Keratinocyte (primary cell): ENCODE data around the gene BICD2. TPM values are rescaled to one million over a fixed set of nuclear protein-coding genes. Genes with fewer than 3 reads are reported as not detected.

ENCODE experiments used
- DNase-seq: peaks from one replicate; pipeline ENCODE4 v3.0.0-alpha.2; 2011; ENCODE audit warnings: low read depth, missing footprints, low spot score
- FAIRE-seq: peaks from 2 replicates; lab custom pipeline; 2011; peaks lifted over from hg19 to GRCh38; lab: Jason Lieb, UNC
- H2AFZ ChIP-seq: 2 replicates; pipeline ENCODE4 v1.6.0; 2012; ENCODE audit warnings: low read length, control low read depth, inconsistent platforms; ENCODE audit not compliant: control insufficient read depth
- H3K27ac ChIP-seq: 2 replicates; pipeline ENCODE4 v1.5.1; 2011; ENCODE audit warnings: low read length; ENCODE audit not compliant: control insufficient read depth, insufficient read depth
- H3K27me3 ChIP-seq: 3 replicates; pipeline ENCODE4 v1.6.0; 2011; ENCODE audit warnings: low read length; ENCODE audit not compliant: control insufficient read depth, insufficient read depth; ENCODE audit errors: extremely low read depth
- H3K36me3 ChIP-seq, 2 experiments: 2 replicates in 1 of 2; 3 replicates in 1 of 2; pipeline ENCODE4 v1.5.1; 2011; ENCODE audit warnings: low read length in 2 of 2, mild to moderate bottlenecking in 1 of 2; ENCODE audit not compliant: control insufficient read depth in 2 of 2, insufficient read depth in 2 of 2; ENCODE audit errors: extremely low read depth in 1 of 2
- H3K4me1 ChIP-seq: 3 replicates; pipeline ENCODE4 v1.5.1; 2011; ENCODE audit warnings: low read length; ENCODE audit not compliant: control insufficient read depth, insufficient read depth; ENCODE audit errors: extremely low read depth
- H3K4me2 ChIP-seq: 3 replicates; pipeline ENCODE4 v1.6.0; 2011; ENCODE audit warnings: low read depth, low read length; ENCODE audit not compliant: control insufficient read depth, insufficient read depth; ENCODE audit errors: extremely low read depth
- H3K4me3 ChIP-seq, 3 experiments: fragments of 200-600 bp in 1 of 3; sonication (generic) in 1 of 3; 2 replicates in 2 of 3; 3 replicates in 1 of 3; pipeline ENCODE4 v1.5.1; 2011 to 2016; ENCODE audit warnings: low read length in 3 of 3, mild to moderate bottlenecking in 3 of 3, control low read depth in 2 of 3, inconsistent platforms in 1 of 3, low read depth in 1 of 3, mixed read lengths in 1 of 3, mixed run types in 1 of 3, moderate library complexity in 1 of 3; ENCODE audit not compliant: control insufficient read depth in 2 of 3, insufficient read depth in 2 of 3; ENCODE audit errors: extremely low read depth in 1 of 3
- H3K79me2 ChIP-seq: 2 replicates; pipeline ENCODE4 v1.6.0; 2012; ENCODE audit warnings: low read length; ENCODE audit not compliant: control insufficient read depth, insufficient read depth
- H3K9ac ChIP-seq: 3 replicates; pipeline ENCODE4 v1.6.0; 2011; ENCODE audit warnings: low read length; ENCODE audit not compliant: control insufficient read depth, insufficient read depth; ENCODE audit errors: extremely low read depth
- H3K9me1 ChIP-seq: 3 replicates; pipeline ENCODE4 v1.6.0; 2011; ENCODE audit warnings: low read length; ENCODE audit not compliant: control insufficient read depth, insufficient read depth; ENCODE audit errors: extremely low read depth
- H3K9me3 ChIP-seq: 2 replicates; pipeline ENCODE4 v1.5.1; 2012; ENCODE audit warnings: low read depth, low read length; ENCODE audit not compliant: control insufficient read depth
- H4K20me1 ChIP-seq: 3 replicates; pipeline ENCODE4 v1.6.0; 2011; ENCODE audit warnings: low read length; ENCODE audit not compliant: control insufficient read depth, insufficient read depth; ENCODE audit errors: extremely low read depth
- EZH2 ChIP-seq: IDR thresholded peaks from one replicate; pipeline ENCODE4 v1.6.1; 2012; ENCODE audit warnings: inconsistent platforms, mild to moderate bottlenecking, low read length, moderate library complexity
- dilution Hi-C: fragments of 300-500 bp; cut with MboI; formaldehyde crosslinking; loops from one replicate; pipeline ENCODE4 v1.7.0; 2020; ENCODE audit warnings: low sequenced_read_pairs; ENCODE audit not compliant: extremely low pct_ligation_motif_present
- polyA plus RNA-seq, 5 experiments: library from polyadenylated mRNA; depleted of rRNA in 3 of 5; stranded (reverse) in 3 of 5; stranded (forward) in 1 of 5; unstranded in 1 of 5; fragments of >200 nt; gene quantifications; 1 replicate in 1 of 5; 2 replicates in 3 of 5; 3 replicates in 1 of 5; pipeline versions ENCODE4 v1.2.1 to v1.2.3, GENCODE V29; 2011 to 2012; ENCODE audit warnings: missing spikeins in 2 of 5, low read depth in 1 of 5, low replicate concordance in 1 of 5
- TF ChIP-seq, protein P1 (sequence below), 3 experiments: IDR thresholded peaks in 1 of 3; conservative IDR thresholded peaks in 1 of 3; optimal IDR thresholded peaks in 1 of 3; 2 replicates in 2 of 3; 3 replicates in 1 of 3; pipeline versions ENCODE3 to v1.5.1; 2011; ENCODE audit warnings: low read length in 3 of 3, mild to moderate bottlenecking in 3 of 3, moderate library complexity in 2 of 3, control low read depth in 1 of 3, inconsistent platforms in 1 of 3; ENCODE audit not compliant: insufficient read depth in 2 of 3; ENCODE audit errors: extremely low read depth in 1 of 3

Gene BICD2
- polyA plus RNA-seq, 1 donor (not counting 4 experiments of a cell fraction or from before 2014, with no cell fraction given): 41.9 TPM

DNA sequence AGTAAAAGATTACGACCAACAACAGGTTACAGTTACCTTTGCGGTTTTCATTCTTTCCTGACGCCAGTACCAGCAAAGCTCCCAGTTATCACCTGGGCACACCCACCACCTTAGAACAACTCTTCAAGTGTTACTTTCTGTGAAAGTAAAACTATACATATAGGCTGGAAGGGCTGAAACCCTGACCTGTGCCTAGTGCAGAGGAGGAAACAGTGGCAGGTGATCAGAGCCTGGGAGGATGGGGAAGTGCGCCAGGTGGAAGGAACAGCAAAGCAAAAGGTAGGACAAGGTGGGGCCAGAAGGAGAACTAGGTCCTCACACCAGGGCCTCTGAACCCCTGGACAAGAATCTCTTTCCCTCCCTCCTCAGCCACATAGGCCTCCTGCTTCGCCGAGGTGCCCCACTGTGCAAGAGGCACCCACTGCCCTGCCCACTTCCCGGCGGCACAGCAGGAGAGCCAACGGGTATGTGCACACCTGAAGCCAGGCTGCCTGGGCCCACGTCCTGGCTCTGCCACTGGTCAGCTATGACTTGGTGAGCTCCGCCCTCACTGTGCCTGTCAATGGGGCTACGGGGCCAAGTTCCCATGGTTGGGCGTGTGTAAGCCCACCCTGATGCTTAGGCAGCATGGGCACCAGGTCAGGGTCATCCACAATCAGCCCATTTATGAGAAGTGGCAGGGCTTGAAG, 26.9 kb downstream of the BICD2 start:
- dilution Hi-C loops: no loop called here
- H2AFZ ChIP-seq: no peak overlapping the region
- H3K4me1 ChIP-seq: peaks cover 70% of the 10 kb centered on the region
- peaks cover 88% of the 10 kb centered on the region for H3K79me2 ChIP-seq
- peaks cover 17% of the 10 kb centered on the region for H3K9me1 ChIP-seq
- peak overlapping the region; percentile 71 for H3K4me2 ChIP-seq
- H3K36me3 ChIP-seq: peaks cover 0 to 1% of the 10 kb centered on the region in 2 experiments
- DNase-seq: no peak
- no peak for FAIRE-seq
- H3K27me3 ChIP-seq: no peaks in the 10 kb centered on the region
- H3K9me3 ChIP-seq: no peaks in the 10 kb centered on the region
- peak overlapping the region in 1 of 3 experiments; percentile 22 for H3K4me3 ChIP-seq
- no peak for TF ChIP-seq EZH2
- TF ChIP-seq, protein P1, sequence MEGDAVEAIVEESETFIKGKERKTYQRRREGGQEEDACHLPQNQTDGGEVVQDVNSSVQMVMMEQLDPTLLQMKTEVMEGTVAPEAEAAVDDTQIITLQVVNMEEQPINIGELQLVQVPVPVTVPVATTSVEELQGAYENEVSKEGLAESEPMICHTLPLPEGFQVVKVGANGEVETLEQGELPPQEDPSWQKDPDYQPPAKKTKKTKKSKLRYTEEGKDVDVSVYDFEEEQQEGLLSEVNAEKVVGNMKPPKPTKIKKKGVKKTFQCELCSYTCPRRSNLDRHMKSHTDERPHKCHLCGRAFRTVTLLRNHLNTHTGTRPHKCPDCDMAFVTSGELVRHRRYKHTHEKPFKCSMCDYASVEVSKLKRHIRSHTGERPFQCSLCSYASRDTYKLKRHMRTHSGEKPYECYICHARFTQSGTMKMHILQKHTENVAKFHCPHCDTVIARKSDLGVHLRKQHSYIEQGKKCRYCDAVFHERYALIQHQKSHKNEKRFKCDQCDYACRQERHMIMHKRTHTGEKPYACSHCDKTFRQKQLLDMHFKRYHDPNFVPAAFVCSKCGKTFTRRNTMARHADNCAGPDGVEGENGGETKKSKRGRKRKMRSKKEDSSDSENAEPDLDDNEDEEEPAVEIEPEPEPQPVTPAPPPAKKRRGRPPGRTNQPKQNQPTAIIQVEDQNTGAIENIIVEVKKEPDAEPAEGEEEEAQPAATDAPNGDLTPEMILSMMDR (optimal IDR thresholded peaks at IDR 0.05 in 1 of 3, IDR thresholded peaks at IDR 0.05 in 1 of 3, conservative IDR thresholded peaks at IDR 0.05 in 1 of 3; ENCODE audit: extremely low read depth in 1 of 3, insufficient read depth in 2 of 3, low read length in 3 of 3): no peak
- H4K20me1 ChIP-seq: peaks cover 16% of the 10 kb centered on the region
- H3K27ac ChIP-seq: peak overlapping the region; percentile 81
- H3K9ac ChIP-seq: peak overlapping the region; percentile 60

- H3K4me2 ChIP-seq: peak overlapping the region; percentile 71
- peaks cover 90% of the 10 kb centered on the region for H3K79me2 ChIP-seq
- peak overlapping the region in 1 of 3 experiments; percentile 22 for H3K4me3 ChIP-seq
- H4K20me1 ChIP-seq: peaks cover 16% of the 10 kb centered on the region
- peaks cover 0 to 1% of the 10 kb centered on the region in 2 experiments for H3K36me3 ChIP-seq
- no peaks in the 10 kb centered on the region for H3K27me3 ChIP-seq
- H3K4me1 ChIP-seq: peaks cover 70% of the 10 kb centered on the region
- H3K9me3 ChIP-seq: no peaks in the 10 kb centered on the region
- DNase-seq: no peak
- no peak for TF ChIP-seq EZH2
- TF ChIP-seq, protein P1 (optimal IDR thresholded peaks at IDR 0.05 in 1 of 3, IDR thresholded peaks at IDR 0.05 in 1 of 3, conservative IDR thresholded peaks at IDR 0.05 in 1 of 3; ENCODE audit: extremely low read depth in 1 of 3, insufficient read depth in 2 of 3, low read length in 3 of 3): no peak
- FAIRE-seq: peak; percentile 96
- dilution Hi-C loops: no loop called here
- H3K9me1 ChIP-seq: peaks cover 17% of the 10 kb centered on the region
- H3K27ac ChIP-seq: peak overlapping the region; percentile 81
- peak overlapping the region; percentile 60 for H3K9ac ChIP-seq
- no peak overlapping the region for H2AFZ ChIP-seq
These were observed 27.4 kb downstream of the BICD2 start for GRCh38 chr9:92737216-92737606.
